IPS DF 6.9 (cell line): ENCODE data around the gene TECPR1.
A peak's percentile ranks its signal among the peaks of the same experiment; 100 is the strongest.

Source experiments
- DNase-seq: peaks from one replicate; pipeline ENCODE4 v3.0.0-alpha.2; 2013; ENCODE audit warnings: low read depth, low spot score
- H3K27ac ChIP-seq: one replicate; pipeline ENCODE4 v1.5.1; 2013; ENCODE audit warnings: low read length, control low read depth
- H3K27me3 ChIP-seq: 2 replicates; pipeline ENCODE4 v1.6.1; 2013; ENCODE audit warnings: mild to moderate bottlenecking, low read length; ENCODE audit not compliant: control insufficient read depth, insufficient read depth
- H3K36me3 ChIP-seq: 2 replicates; pipeline ENCODE4 v1.6.1; 2013; ENCODE audit warnings: low read length; ENCODE audit not compliant: control insufficient read depth, insufficient read depth
- H3K4me1 ChIP-seq: 2 replicates; pipeline ENCODE4 v1.6.1; 2013; ENCODE audit warnings: low read length; ENCODE audit not compliant: control insufficient read depth, insufficient read depth
- H3K4me3 ChIP-seq: 2 replicates; pipeline ENCODE4 v1.5.1; 2013; ENCODE audit warnings: mild to moderate bottlenecking, low read length
- H3K9me3 ChIP-seq: 2 replicates; pipeline ENCODE4 v1.6.1; 2013; ENCODE audit warnings: low read length, inconsistent platforms; ENCODE audit not compliant: control insufficient read depth, insufficient read depth
- WGBS: extraction: QIAGEN DNeasy Blood & Tissue Kit; methylation state at CpG from one replicate; pipeline ENCODE4 v1.1.7; 2013; ENCODE audit warnings: mixed read lengths, missing lambda C conversion rate; ENCODE audit not compliant: insufficient read length, insufficient coverage; 5-methylcytosine and 5-hydroxymethylcytosine counted together

Gene TECPR1

GRCh38 chr7:98266840-98267239 is 14.8 kb upstream of the TECPR1 start:
- Histone ChIP-seq H3K27ac (no peak overlapping the region), H3K36me3 (no peaks in the 10 kb centered on the region), H3K9me3 (no peaks in the 10 kb centered on the region), H3K4me1 (no peaks in the 10 kb centered on the region), H3K4me3 (no peak overlapping the region), H3K27me3 (no peaks in the 10 kb centered on the region)
- no CpG with 5 or more reads among the region's 2 CpGs for WGBS
- no peak for DNase-seq

- Histone ChIP-seq H3K4me3 (no peak overlapping the region), H3K27ac (no peak overlapping the region), H3K9me3 (no peaks in the 10 kb centered on the region), H3K4me1 (no peaks in the 10 kb centered on the region), H3K36me3 (no peaks in the 10 kb centered on the region), H3K27me3 (no peaks in the 10 kb centered on the region)
- WGBS = no CpG with 5 or more reads among the region's 5 CpGs
- DNase-seq = no peak
Measured at GRCh38 chr7:98265841-98266271, 13.8 kb upstream of the TECPR1 start.

GRCh38 chr7:98257701-98258100 is 5.7 kb upstream of the TECPR1 start:
- Histone ChIP-seq H3K27me3 (no peaks in the 10 kb centered on the region), H3K36me3 (no peaks in the 10 kb centered on the region; the same call in 1 of the 2 replicates), H3K9me3 (no peaks in the 10 kb centered on the region), H3K27ac (no peak overlapping the region), H3K4me1 (no peaks in the 10 kb centered on the region), H3K4me3 (no peak overlapping the region)
- WGBS = no CpG with 5 or more reads among the region's 6 CpGs
- DNase-seq = no peak

- no peak overlapping the region for H3K4me3 ChIP-seq
- no peak overlapping the region for H3K27ac ChIP-seq
- H3K27me3 ChIP-seq = no peaks in the 10 kb centered on the region
- DNase-seq = no peak
- H3K36me3 ChIP-seq = no peaks in the 10 kb centered on the region; the same call in 1 of the 2 replicates
- H3K4me1 ChIP-seq = no peaks in the 10 kb centered on the region
- H3K9me3 ChIP-seq = no peaks in the 10 kb centered on the region
- WGBS = no CpG with 5 or more reads among the region's 7 CpGs
Measured at GRCh38 chr7:98256431-98256830, 4.4 kb upstream of the TECPR1 start.

- Histone ChIP-seq H3K4me3 (no peak overlapping the region), H3K4me1 (peaks cover 3% of the 10 kb centered on the region; the same call in 1 of the 2 replicates), H3K27me3 (no peaks in the 10 kb centered on the region), H3K27ac (no peak overlapping the region), H3K9me3 (no peaks in the 10 kb centered on the region; the same call in 1 of the 2 replicates), H3K36me3 (no peaks in the 10 kb centered on the region; the same call in 1 of the 2 replicates)
- no peak for DNase-seq
- WGBS = no CpG with 5 or more reads among the region's 11 CpGs
Measured at GRCh38 chr7:98254951-98255610, 3.0 kb upstream of the TECPR1 start.

GRCh38 chr7:98254516-98254915 is 2.5 kb upstream of the TECPR1 start:
- no CpG with 5 or more reads among the region's 4 CpGs for WGBS

GRCh38 chr7:98252425-98253054 is 508 bp upstream of the TECPR1 start:
- H3K36me3 ChIP-seq = no peaks in the 10 kb centered on the region
- WGBS = no CpG with 5 or more reads among the region's 32 CpGs
- H3K27me3 ChIP-seq = no peaks in the 10 kb centered on the region
- peaks cover 3% of the 10 kb centered on the region; the same call in 1 of the 2 replicates for H3K4me1 ChIP-seq
- H3K27ac ChIP-seq = no peak overlapping the region
- peak overlapping the region; percentile 90 for H3K4me3 ChIP-seq
- DNase-seq = no peak
- H3K9me3 ChIP-seq = no peaks in the 10 kb centered on the region; the same call in 1 of the 2 replicates

More at GRCh38 chr7:98254516-98254915, 2.5 kb upstream of the TECPR1 start:
- Histone ChIP-seq H3K27ac (no peak overlapping the region), H3K36me3 (no peaks in the 10 kb centered on the region; the same call in 1 of the 2 replicates), H3K4me3 (no peak overlapping the region), H3K27me3 (no peaks in the 10 kb centered on the region), H3K9me3 (no peaks in the 10 kb centered on the region; the same call in 1 of the 2 replicates), H3K4me1 (peaks cover 3% of the 10 kb centered on the region; the same call in 1 of the 2 replicates)
- DNase-seq = no peak

- Histone ChIP-seq H3K4me1 (peaks cover 3% of the 10 kb centered on the region; the same call in 1 of the 2 replicates), H3K27me3 (no peaks in the 10 kb centered on the region), H3K9me3 (no peaks in the 10 kb centered on the region; the same call in 1 of the 2 replicates), H3K4me3 (peak overlapping the region; percentile 90), H3K36me3 (no peaks in the 10 kb centered on the region), H3K27ac (no peak overlapping the region)
- no CpG with 5 or more reads among the region's 9 CpGs for WGBS
- DNase-seq = no peak
Measured at GRCh38 chr7:98251231-98251600, 816 bp downstream of the TECPR1 start.

GRCh38 chr7:98250789-98251188 is 1.2 kb downstream of the TECPR1 start:
- Histone ChIP-seq H3K4me3 (no peak overlapping the region), H3K27ac (no peak overlapping the region), H3K36me3 (no peaks in the 10 kb centered on the region), H3K27me3 (no peaks in the 10 kb centered on the region), H3K4me1 (peaks cover 3% of the 10 kb centered on the region; the same call in 1 of the 2 replicates), H3K9me3 (no peaks in the 10 kb centered on the region; the same call in 1 of the 2 replicates)
- no CpG with 5 or more reads among the region's 3 CpGs for WGBS
- no peak for DNase-seq

- DNase-seq = no peak
- peaks cover 3% of the 10 kb centered on the region; the same call in 1 of the 2 replicates for H3K4me1 ChIP-seq
- no peak overlapping the region for H3K4me3 ChIP-seq
- WGBS = no CpG with 5 or more reads among the region's 6 CpGs
- H3K9me3 ChIP-seq = no peaks in the 10 kb centered on the region; the same call in 1 of the 2 replicates
- no peaks in the 10 kb centered on the region for H3K27me3 ChIP-seq
- H3K27ac ChIP-seq = no peak overlapping the region
- no peaks in the 10 kb centered on the region for H3K36me3 ChIP-seq
Measured at GRCh38 chr7:98249106-98249505, 2.9 kb downstream of the TECPR1 start.
